ENCODE results near the gene SPATA6L.

DNA sequence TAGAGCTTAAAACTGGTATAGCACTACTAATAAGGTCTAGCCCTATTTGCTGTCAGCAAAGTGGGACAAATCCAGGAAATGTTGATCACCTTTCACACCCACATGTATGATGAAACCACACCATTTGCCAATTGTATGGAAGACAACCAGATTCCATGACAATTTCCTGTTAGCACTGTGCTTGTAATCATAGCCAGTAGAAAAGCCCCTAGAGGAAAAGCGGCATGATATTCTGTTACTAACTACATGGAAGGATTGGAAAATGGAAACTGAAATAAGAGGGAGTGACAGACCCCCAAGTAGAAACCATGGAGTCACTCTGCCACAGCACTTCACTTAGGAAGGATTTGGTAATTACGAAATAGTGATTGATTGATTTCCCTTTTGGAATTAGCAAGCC lies 923 bp downstream of the SPATA6L start:
- TF ChIP-seq, protein P1, sequence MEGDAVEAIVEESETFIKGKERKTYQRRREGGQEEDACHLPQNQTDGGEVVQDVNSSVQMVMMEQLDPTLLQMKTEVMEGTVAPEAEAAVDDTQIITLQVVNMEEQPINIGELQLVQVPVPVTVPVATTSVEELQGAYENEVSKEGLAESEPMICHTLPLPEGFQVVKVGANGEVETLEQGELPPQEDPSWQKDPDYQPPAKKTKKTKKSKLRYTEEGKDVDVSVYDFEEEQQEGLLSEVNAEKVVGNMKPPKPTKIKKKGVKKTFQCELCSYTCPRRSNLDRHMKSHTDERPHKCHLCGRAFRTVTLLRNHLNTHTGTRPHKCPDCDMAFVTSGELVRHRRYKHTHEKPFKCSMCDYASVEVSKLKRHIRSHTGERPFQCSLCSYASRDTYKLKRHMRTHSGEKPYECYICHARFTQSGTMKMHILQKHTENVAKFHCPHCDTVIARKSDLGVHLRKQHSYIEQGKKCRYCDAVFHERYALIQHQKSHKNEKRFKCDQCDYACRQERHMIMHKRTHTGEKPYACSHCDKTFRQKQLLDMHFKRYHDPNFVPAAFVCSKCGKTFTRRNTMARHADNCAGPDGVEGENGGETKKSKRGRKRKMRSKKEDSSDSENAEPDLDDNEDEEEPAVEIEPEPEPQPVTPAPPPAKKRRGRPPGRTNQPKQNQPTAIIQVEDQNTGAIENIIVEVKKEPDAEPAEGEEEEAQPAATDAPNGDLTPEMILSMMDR (IDR thresholded peaks at IDR 0.05), result no peak
- TF ChIP-seq POLR2A (IDR thresholded peaks at IDR 0.05), result no peak
